ENCODE data around the gene PXDN.
"Not testable (repeated sequence)": the region's sequence is repeated elsewhere in the genome, so short reads cannot be mapped to it uniquely, and the experiment has no call there.

PXDN gene

GRCh38 chr2:1702186-1702565, 42.1 kb downstream of the PXDN start:
- H3K36me3 ChIP-seq (ENCODE audit: control insufficient read depth, insufficient read depth, low read length), result no peaks in the 10 kb centered on the region
- TF ChIP-seq CTCF (IDR thresholded peaks at IDR 0.05; ENCODE audit: insufficient read depth, low read length, poor library complexity, severe bottlenecking), result no peak
- DNase-seq (ENCODE audit: extremely low read depth, insufficient read length), result no peak
- no peaks in the 10 kb centered on the region for H3K27me3 ChIP-seq (replicated peaks; ENCODE audit: control insufficient read depth, insufficient read depth, low read length)
- no peak overlapping the region for H3K4me3 ChIP-seq (replicated peaks; ENCODE audit: low read depth, low read length)

GRCh38 chr2:1701556-1702185, 42.6 kb downstream of the PXDN start:
- no peaks in the 10 kb centered on the region for H3K27me3 ChIP-seq (replicated peaks; ENCODE audit: control insufficient read depth, insufficient read depth, low read length)
- no peak overlapping the region for H3K4me3 ChIP-seq (replicated peaks; ENCODE audit: low read depth, low read length)
- no peaks in the 10 kb centered on the region for H3K36me3 ChIP-seq (ENCODE audit: control insufficient read depth, insufficient read depth, low read length)
- TF ChIP-seq CTCF (IDR thresholded peaks at IDR 0.05; ENCODE audit: insufficient read depth, low read length, poor library complexity, severe bottlenecking), result no peak
- no peak for DNase-seq (ENCODE audit: extremely low read depth, insufficient read length)

GRCh38 chr2:1701020-1701419, 43.3 kb downstream of the PXDN start:
- DNase-seq (ENCODE audit: extremely low read depth, insufficient read length), result no peak
- no peaks in the 10 kb centered on the region for H3K27me3 ChIP-seq (replicated peaks; ENCODE audit: control insufficient read depth, insufficient read depth, low read length)
- H3K4me3 ChIP-seq (replicated peaks; ENCODE audit: low read depth, low read length), result no peak overlapping the region
- H3K36me3 ChIP-seq (ENCODE audit: control insufficient read depth, insufficient read depth, low read length), result no peaks in the 10 kb centered on the region
- no peak for TF ChIP-seq CTCF (IDR thresholded peaks at IDR 0.05; ENCODE audit: insufficient read depth, low read length, poor library complexity, severe bottlenecking)

- DNase-seq (ENCODE audit: extremely low read depth, insufficient read length); H3K36me3 ChIP-seq (ENCODE audit: control insufficient read depth, insufficient read depth, low read length); H3K4me3 ChIP-seq (replicated peaks; ENCODE audit: low read depth, low read length); H3K27me3 ChIP-seq (replicated peaks; ENCODE audit: control insufficient read depth, insufficient read depth, low read length): not testable (repeated sequence)
Observed at GRCh38 chr2:1700427-1700826, 43.9 kb downstream of the PXDN start.

- Histone ChIP-seq H3K27me3 (replicated peaks; ENCODE audit: control insufficient read depth, insufficient read depth, low read length) (no peaks in the 10 kb centered on the region), H3K36me3 (ENCODE audit: control insufficient read depth, insufficient read depth, low read length) (no peaks in the 10 kb centered on the region), H3K4me3 (replicated peaks; ENCODE audit: low read depth, low read length) (no peak overlapping the region)
- TF ChIP-seq CTCF (IDR thresholded peaks at IDR 0.05; ENCODE audit: insufficient read depth, low read length, poor library complexity, severe bottlenecking), result no peak
- no peak for DNase-seq (ENCODE audit: extremely low read depth, insufficient read length)
Observed at GRCh38 chr2:1698188-1698945, 45.9 kb downstream of the PXDN start.

- DNase-seq (ENCODE audit: extremely low read depth, insufficient read length), result no peak
- Histone ChIP-seq H3K4me3 (replicated peaks; ENCODE audit: low read depth, low read length) (no peak overlapping the region), H3K36me3 (ENCODE audit: control insufficient read depth, insufficient read depth, low read length) (no peaks in the 10 kb centered on the region), H3K27me3 (replicated peaks; ENCODE audit: control insufficient read depth, insufficient read depth, low read length) (no peaks in the 10 kb centered on the region)
- no peak for TF ChIP-seq CTCF (IDR thresholded peaks at IDR 0.05; ENCODE audit: insufficient read depth, low read length, poor library complexity, severe bottlenecking)
Observed at GRCh38 chr2:1697601-1698000, 46.7 kb downstream of the PXDN start.

Measured in GM06990 (cell line).